HFFc6 (cell line): Measurements from ENCODE around the gene NR5A2. TPM values are rescaled to one million over a fixed set of nuclear protein-coding genes. Genes with fewer than 3 reads are reported as not detected.
A peak's percentile ranks its signal among the peaks of the same experiment; 100 is the strongest.

ENCODE experiments used
- DNase-seq: peaks from one replicate; pipeline ENCODE4 v3.0.0-alpha.2; 2018
- H3K27ac Mint-ChIP-seq: 2 replicates; pipeline ENCODE4 v1.8.0; 2020; ENCODE audit warnings: mild to moderate bottlenecking, mixed read lengths
- H3K27me3 Mint-ChIP-seq: 2 replicates; pipeline ENCODE4 v1.8.0; 2021; ENCODE audit warnings: mild to moderate bottlenecking, moderate library complexity, mixed read lengths; ENCODE audit not compliant: insufficient read depth
- H3K36me3 Mint-ChIP-seq: 2 replicates; pipeline ENCODE4 v1.8.0; 2021; ENCODE audit warnings: low read depth, mixed read lengths
- H3K4me1 Mint-ChIP-seq: 2 replicates; pipeline ENCODE4 v1.8.0; 2020; ENCODE audit warnings: low read depth, mixed read lengths
- H3K4me3 Mint-ChIP-seq: 2 replicates; pipeline ENCODE4 v1.8.0; 2020; ENCODE audit warnings: mild to moderate bottlenecking, moderate library complexity, mixed read lengths
- H3K9me3 Mint-ChIP-seq: 2 replicates; pipeline ENCODE4 v1.8.0; 2020; ENCODE audit warnings: mild to moderate bottlenecking, mixed read lengths
- CTCF ChIP-seq: fragments of 200-600 bp; sonication (generic); IDR thresholded peaks from 2 replicates; pipeline ENCODE4 v1.5.0; 2021; ENCODE audit warnings: antibody characterized with exemption, mild to moderate bottlenecking
- total RNA-seq, 6 experiments: library from RNA; stranded (reverse); fragmentation: NEBNext Ultra II Directional; extraction: Animal tissue kit (Norgen Biotek cat#: 25700); gene quantifications; 2 replicates in 1 of 6; 3 replicates in 5 of 6; pipeline ENCODE4 v1.2.3, GENCODE V29; 2021

NR5A2 gene
- total RNA-seq, 6 experiments from 2014 or later = 0.09 to 1.9 (median 0.97) TPM

- no peak overlapping the region; the same call in 1 of the 2 replicates for H3K27ac Mint-ChIP-seq
- peaks cover 20% of the 10 kb centered on the region for H3K4me1 Mint-ChIP-seq
- no peak for TF ChIP-seq CTCF
- DNase-seq = no peak
- no peaks in the 10 kb centered on the region for H3K9me3 Mint-ChIP-seq
- peaks cover 52% of the 10 kb centered on the region for H3K27me3 Mint-ChIP-seq
- H3K4me3 Mint-ChIP-seq = peak overlapping the region; percentile 88
- 0 out of 2 replicates have a peak, but pooled peaks cover 5% of the 10 kb centered on the region for H3K36me3 Mint-ChIP-seq
Observed at GRCh38 chr1:200042552-200043335, 15.2 kb downstream of the NR5A2 start.

GRCh38 chr1:200043336-200043668, 15.8 kb downstream of the NR5A2 start:
- Mint-ChIP-seq H3K4me1 (peaks cover 20% of the 10 kb centered on the region), H3K9me3 (no peaks in the 10 kb centered on the region), H3K27ac (no peak overlapping the region; the same call in 1 of the 2 replicates), H3K36me3 (0 out of 2 replicates have a peak, but pooled peaks cover 5% of the 10 kb centered on the region), H3K27me3 (peaks cover 49% of the 10 kb centered on the region), H3K4me3 (peak overlapping the region; percentile 88)
- no peak for DNase-seq
- no peak for TF ChIP-seq CTCF

GRCh38 chr1:200046115-200046514, 18.6 kb downstream of the NR5A2 start:
- Mint-ChIP-seq H3K4me1 (peaks cover 10% of the 10 kb centered on the region), H3K27me3 (peaks cover 30% of the 10 kb centered on the region), H3K4me3 (no peak overlapping the region), H3K9me3 (no peaks in the 10 kb centered on the region), H3K36me3 (0 out of 2 replicates have a peak, but pooled peaks cover 5% of the 10 kb centered on the region), H3K27ac (no peak overlapping the region)
- no peak for TF ChIP-seq CTCF
- no peak for DNase-seq

GRCh38 chr1:200048244-200048643, 20.7 kb downstream of the NR5A2 start:
- TF ChIP-seq CTCF = no peak
- no peak overlapping the region for H3K27ac Mint-ChIP-seq
- H3K4me1 Mint-ChIP-seq = peaks cover 7% of the 10 kb centered on the region
- no peaks in the 10 kb centered on the region for H3K36me3 Mint-ChIP-seq
- DNase-seq = no peak
- no peaks in the 10 kb centered on the region for H3K9me3 Mint-ChIP-seq
- H3K27me3 Mint-ChIP-seq = peaks cover 16% of the 10 kb centered on the region
- H3K4me3 Mint-ChIP-seq = no peak overlapping the region

- DNase-seq = no peak
- Mint-ChIP-seq H3K27ac (no peak overlapping the region), H3K4me1 (peaks cover 12% of the 10 kb centered on the region; the same call in 1 of the 2 replicates), H3K4me3 (no peak overlapping the region; the same call in 1 of the 2 replicates), H3K27me3 (peaks cover 14% of the 10 kb centered on the region), H3K9me3 (no peaks in the 10 kb centered on the region), H3K36me3 (no peaks in the 10 kb centered on the region)
- TF ChIP-seq CTCF = no peak
Observed at GRCh38 chr1:200049810-200050209, 22.3 kb downstream of the NR5A2 start.
